A549 (cell line): ENCODE measurements around the gene SLC15A3.

Source experiments
- CTCF ChIP-seq: fragments of >200 bp; sonication (Bioruptor Twin); formaldehyde crosslinking; IDR thresholded peaks from 3 replicates; pipeline ENCODE4 v1.5.1; 2016
- ELK1 ChIP-seq: fragments of 150-350 bp; IDR thresholded peaks from 2 replicates; pipeline ENCODE4 v1.6.1; 2014; ENCODE audit warnings: low read depth, mild to moderate bottlenecking, low read length
- MAX ChIP-seq: IDR thresholded peaks from 2 replicates; pipeline ENCODE4 v1.6.1; 2012
- MYC ChIP-seq: IDR thresholded peaks from 2 replicates; pipeline ENCODE4 v1.6.1; 2012; ENCODE audit warnings: mild to moderate bottlenecking, inconsistent platforms, low read length, improper control_type of control experiment, borderline replicate concordance
- PBX3 ChIP-seq: IDR thresholded peaks from 2 replicates; pipeline ENCODE4 v1.6.1; 2012
- POLR2AphosphoS2 ChIP-seq: conservative IDR thresholded peaks from 2 replicates; pipeline ENCODE4 v1.6.1; 2012; ENCODE audit warnings: low read length, improper control_type of control experiment, inconsistent platforms
- REST ChIP-seq: fragments of 200-600 bp; sonication (generic); IDR thresholded peaks from 2 replicates; pipeline ENCODE4 v1.6.1; 2016; ENCODE audit warnings: antibody characterized with exemption, mild to moderate bottlenecking, moderate library complexity

GRCh38 chr11:60970890-60971289 lies 18.9 kb upstream of the SLC15A3 start:
- TF ChIP-seq CTCF, result no peak
- TF ChIP-seq REST, result no peak
- no peak for TF ChIP-seq MAX
- TF ChIP-seq POLR2AphosphoS2, result no peak
- TF ChIP-seq PBX3, result no peak
- TF ChIP-seq ELK1, result no peak
- no peak for TF ChIP-seq MYC
